Measurements from ENCODE around the gene IFT80. TPM values are rescaled to one million over a fixed set of nuclear protein-coding genes. Genes with fewer than 3 reads are reported as not detected.
"Not testable (repeated sequence)": the region's sequence is repeated elsewhere in the genome, so short reads cannot be mapped to it uniquely, and the experiment has no call there.

Gene IFT80
- polyA plus RNA-seq, 1 donor = 23.0 TPM

DNA sequence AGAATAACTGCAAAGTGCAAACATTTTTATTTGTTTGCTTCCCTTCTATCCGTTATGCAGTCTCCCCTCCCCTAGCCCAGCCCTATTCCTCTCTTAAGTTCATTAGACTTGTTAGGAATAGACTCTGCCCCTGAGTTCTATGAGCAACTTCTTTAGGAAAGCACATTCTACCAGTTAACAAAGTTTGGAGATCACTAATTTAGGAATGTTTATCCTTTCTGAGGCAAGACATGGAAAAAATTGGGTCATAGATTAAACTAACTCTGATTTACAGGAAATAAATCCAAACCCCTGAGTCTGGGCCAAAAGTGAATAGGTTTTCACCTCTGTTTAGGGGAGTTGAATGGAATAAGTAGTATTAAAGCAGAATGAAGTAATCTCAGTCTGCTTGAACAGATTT, 139.4 kb downstream of the IFT80 start:
- no peak for DNase-seq

DNA sequence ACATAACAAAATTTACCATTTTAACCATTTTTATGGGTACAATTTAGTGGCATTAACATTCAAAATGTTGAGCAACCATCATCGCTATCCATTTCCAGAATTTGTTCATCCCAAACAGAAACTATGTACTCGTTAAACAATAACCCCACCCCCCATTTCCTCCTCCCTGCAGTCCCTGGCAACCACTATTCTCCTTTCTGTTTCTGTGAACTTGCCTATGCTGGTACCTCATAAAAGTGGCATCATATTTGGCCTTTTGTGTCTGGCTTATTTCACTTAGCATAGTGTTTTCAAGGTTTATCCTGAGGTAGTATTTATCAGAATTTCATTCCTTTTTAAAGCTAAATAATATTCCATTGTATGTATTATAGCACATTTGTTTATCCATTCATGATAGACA, 141.4 kb downstream of the IFT80 start:
- no peak for DNase-seq

DNA sequence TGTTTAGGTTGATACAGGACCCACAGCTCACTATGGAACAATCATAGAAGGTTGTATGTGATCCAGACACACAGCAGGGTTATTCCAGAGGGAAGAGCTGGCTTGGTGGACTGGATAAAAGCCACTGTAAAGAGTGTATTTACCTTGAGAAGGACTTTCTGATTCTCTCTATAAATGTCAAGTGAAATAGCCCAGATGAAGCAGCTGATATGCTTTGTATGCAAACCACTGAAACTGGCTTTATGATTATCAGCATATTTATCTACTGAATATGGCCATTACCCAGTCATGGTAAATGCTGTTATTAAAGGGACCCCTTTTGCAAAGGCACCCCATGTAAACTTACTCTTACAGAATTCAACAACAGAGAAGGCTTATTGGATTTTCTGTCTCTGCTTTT, 145.7 kb downstream of the IFT80 start:
- no peak for DNase-seq

DNA sequence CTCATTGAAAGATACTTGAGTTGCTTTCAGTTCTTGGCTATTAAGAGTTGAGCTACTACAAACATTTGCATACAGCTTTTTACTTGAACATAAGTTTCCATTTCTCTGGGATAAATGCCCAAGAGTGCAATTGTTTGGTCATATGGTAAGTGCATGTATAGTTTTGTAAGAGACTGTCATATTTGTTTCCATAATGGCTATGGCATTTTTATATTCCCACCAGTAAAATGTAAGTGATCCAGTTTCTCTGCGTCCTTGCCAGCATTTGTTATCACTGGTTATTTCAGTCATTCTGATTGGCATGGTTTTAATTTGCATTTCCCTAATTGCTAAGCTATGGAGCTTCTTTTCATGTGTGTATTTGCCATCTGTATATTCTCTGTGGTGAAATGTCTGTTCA, 151.3 kb downstream of the IFT80 start:
- DNase-seq = no peak

DNA sequence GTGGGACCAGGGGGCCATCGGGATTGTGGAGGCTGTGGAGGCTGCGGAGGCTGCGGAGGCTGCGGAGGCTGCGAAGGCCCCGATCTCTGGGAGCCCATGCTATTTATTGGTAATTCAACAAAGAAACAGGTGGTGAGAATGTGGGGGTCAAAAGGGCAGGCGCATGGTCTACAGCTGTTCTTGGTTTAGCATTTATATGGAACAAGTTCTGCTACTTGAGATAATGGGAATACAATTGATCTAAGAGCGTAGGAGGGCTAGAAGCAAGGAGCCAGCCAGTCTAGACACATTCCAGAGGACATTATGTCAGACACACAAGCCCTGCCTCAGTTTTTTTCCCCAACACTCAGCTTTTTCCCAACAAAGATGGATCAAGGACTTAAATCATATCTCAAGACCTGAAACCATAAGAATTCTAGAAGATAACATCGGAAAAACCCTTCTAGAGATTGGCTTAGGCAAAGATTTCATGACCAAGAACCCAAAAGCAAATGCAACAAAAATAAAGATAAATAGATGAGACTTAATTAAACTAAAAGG, 153.7 kb downstream of the IFT80 start:
- no peak for DNase-seq

DNA sequence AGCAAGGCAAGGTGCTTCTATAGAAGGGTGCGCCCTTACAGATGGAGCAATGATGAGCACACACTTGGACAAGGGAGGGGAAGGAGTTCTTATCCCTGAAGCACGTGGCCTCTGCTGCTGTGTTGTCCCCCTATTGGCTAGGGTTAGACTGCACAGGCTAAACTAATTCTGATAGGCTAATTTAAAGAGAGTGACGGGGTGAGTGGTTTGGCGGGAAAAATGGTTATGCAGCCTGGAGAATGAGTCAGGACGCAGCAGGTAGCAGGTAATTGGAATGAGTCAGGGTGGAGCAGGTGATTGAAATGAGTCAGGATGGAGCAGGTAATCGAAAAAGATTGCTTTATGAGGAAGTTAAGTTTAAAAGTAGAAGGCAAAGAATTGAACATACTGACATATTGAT, 158.3 kb downstream of the IFT80 start:
- not testable (repeated sequence) for DNase-seq

DNA sequence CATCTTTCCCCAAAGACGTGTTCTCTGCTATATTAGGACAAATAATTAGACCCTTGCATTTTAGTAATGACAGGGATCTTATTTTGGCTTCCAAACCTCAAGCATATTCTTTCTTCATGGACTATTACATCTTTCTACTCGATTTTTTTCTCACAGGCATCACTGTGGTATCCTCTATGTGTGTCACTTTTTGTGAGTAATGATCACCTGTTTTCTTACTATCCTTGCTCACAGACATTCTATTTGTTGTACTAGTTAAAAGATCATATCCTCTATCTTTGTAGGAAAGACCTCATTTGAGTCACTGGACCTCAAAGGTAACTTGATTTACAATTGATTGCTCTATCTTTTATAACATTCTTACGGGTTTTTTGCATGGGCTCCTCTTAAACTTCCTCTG, 167.0 kb downstream of the IFT80 start:
- DNase-seq = no peak

DNA sequence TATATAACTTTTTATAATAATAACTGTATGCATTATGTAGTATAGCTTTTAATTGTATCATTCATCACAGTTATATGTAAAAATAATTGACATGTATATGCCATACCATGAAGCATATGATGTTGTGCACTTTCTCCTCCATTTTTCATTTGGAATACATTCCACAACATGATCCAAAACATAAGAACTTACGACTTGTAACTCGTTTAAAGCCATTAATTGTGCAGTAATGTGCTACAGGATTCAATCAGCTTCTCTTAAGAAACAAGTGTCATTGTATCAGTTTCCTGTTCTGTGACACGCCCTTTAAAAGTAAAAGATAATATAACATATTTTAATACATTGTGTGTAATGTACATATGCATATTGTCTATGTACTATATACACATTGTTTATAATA, 171.6 kb downstream of the IFT80 start:
- no peak for DNase-seq

DNA sequence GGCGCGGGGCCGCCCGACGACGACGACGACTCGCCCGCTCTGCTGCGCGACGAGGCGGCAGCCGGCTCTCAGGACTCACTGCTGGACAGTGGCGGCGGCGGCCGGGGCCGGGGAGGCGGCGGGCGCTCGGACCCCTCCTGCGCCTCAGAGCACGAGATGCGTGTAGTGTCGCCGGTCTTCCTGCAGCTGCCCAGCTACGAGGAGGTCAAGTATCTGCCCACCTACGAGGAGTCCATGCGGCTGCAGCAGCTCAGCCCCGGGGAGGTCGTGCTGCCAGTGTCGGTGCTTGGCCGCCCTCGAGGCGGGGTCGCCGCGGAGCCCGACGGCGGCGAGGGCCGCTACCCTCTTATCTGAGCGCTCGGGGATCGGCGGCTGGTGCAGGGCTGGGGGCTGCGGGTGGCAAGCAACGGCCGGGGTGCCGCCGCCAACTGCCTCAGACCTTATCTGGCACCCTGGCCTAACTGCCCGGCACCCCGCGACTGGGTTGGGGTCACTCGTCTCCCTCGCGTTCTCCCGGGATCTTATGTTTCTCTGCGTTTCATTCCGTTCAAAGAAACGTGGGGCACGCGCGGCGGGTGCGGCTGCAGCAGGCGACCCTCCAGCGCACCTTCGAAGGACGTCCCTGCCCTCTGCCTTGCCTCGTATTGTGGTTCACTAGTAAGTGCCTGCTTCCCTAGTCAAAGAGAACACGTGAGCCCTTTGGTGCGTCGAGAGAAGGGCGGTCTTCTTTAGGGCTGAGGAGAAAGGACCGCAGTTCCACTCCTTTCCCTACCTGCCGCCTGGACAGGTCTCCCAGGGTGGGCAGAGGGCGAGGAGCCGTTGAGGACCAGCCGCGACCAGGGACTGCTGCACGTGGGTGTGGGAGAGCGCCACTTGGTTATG, 172.8 kb downstream of the IFT80 start:
- no peak for DNase-seq

DNA sequence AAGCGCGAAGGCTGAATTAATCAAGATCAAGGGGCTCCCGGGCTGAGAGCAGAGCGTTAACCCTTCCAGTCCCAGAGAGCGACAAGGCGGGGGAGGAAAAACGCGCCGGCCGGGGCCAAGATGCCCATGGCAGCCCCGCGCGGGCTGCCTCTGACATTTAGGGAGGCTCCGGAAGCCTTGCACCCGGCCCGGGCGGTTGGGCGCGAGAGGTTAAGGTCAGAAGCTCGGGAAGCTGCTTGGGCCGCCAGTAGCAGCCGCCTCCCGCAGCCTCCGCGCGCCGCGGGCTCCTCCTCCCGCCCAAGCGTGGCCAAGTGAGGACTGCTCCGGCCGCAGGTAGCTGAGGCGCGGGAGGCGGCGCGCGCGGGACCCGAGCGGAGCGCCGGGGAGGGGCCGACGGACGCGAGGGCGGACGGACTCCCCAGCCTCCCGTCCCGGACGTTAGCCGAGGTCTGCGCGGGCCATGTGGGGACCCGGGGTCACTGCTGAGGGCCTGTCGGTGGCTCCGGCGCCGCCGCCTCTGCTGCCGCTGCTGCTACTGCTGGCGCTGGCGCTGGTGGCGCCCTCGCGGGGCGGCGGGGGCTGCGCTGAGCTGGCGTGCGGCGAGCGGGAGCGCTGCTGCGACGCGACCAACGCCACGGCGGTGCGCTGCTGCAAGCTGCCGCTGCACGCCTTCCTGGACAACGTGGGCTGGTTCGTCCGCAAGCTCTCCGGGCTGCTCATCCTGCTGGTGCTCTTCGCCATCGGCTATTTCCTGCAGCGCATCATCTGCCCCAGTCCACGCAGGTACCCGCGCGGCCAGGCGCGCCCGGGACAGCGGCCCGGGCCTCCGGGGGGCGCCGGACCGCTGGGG, 173.6 kb downstream of the IFT80 start, which contains the start of gene C3orf80:
TSS of gene C3orf80 (plus strand) at position 247 of the 850 bp plus-strand sequence. CDS start at position 461, 214 bp downstream.
- DNase-seq = peak; percentile 46

DNA sequence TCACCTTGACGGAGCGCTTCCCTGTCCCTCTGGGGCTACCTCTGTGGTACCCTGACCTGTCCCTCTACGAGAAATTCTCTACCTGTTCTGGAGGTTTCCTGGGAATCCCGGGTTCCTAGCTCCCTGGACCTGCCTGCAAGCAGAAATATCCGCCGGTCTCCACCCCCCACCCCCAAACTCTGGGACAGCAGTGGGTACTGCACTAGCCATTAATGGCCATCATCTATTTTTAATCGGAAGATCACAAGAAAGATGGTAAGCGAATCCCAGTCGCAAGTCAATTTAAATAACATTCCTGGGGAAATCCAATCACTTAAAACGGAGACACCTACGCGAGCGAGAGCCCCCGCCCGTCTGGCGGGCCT, 174.2 kb downstream of the IFT80 start:
- DNase-seq = no peak

DNA sequence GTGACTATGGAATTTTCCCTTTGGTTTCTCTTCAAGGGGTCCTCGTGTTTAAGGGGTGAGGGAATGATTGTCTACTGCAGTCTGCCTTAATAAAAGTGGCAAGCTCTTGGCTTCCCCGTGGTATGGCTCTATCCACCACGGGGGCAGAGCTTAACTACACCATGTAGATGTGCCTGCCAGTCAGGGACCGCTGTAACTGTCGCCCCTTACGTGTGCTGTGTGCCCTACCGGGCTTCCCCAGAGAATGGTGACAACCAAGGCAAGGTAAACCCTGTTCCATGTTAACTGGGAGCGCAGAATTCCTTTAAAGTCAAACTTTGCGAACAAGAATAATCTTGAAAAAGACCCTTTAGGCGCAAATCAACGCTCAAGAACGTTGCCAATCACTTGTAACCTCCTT, 174.8 kb downstream of the IFT80 start:
- DNase-seq = no peak

DNA sequence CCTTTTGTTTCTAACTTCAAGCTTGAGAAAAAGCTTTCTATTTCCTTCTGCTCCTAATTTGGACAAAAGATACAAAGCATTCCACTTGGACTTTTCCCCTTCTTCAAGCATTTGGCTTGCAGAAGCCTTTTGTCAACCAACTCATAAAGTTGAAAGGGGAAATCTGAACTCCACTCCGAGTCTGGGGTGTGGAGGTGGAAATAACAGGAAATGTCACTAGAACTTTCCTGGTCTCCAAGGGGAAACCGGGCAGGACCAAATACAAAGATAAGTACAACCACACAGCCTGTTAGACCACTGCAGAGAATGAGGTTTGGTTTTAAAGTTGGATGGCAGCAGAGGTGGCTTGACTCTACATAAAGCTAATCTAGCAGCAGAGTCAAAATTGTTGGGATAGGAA, 178.0 kb downstream of the IFT80 start:
- no peak for DNase-seq

DNA sequence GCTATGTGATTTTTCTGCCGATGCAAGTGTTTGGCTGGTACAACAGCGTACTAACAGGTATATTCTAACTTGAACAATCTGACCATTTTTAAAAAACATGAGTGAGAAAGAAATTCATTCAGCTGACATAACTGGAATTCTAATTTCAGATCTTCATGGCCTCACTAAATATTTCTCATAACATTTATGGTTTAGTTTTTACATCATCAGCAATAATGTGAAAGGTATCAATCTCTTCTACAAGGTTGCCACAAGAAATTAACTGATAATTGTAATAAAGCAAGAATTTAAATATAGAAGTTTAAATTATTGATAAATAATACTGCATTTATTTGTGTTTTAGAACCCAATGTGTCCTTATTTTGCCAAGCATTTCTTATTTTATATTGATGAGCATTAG, 179.0 kb downstream of the IFT80 start:
- no peak for DNase-seq

DNA sequence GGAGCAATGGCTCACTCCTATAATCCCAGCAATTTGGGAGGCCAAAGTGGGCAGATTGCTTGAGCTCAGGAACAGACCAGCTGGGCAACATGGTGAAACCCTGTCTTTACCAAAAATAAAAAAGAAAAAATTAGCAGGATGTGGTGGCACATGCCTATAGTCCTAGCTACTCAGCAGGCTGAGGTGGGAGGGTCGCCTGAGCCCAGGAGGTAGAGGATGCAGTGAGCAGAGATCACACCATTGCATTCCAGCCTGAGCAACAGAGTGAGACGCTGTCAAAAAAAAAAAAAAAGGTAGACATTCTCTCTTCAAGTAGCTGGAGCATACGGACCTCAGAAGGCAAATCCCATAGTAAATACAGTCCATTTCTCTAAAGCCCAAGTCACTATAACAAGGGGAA, 180.9 kb downstream of the IFT80 start:
- no peak for DNase-seq

DNA sequence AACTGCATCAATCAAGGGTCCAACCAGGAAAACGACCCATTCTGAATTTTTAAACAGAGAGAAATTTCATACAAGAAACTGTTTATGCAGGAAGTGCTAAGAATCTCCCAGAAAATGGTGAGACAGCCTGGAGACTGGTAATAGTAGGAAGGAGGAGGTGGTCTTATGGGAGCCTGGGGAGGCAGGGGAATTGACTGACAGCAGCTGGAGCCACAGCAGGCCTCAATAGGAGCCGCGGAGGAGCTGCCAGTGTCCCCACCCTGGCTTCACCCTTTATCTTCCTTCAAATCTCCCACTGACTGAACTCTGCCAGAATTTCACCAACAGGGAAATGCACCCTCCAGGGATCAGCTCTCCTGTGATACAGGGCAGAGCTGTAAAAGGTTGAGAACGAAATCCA, 181.3 kb downstream of the IFT80 start:
- DNase-seq = no peak

DNA sequence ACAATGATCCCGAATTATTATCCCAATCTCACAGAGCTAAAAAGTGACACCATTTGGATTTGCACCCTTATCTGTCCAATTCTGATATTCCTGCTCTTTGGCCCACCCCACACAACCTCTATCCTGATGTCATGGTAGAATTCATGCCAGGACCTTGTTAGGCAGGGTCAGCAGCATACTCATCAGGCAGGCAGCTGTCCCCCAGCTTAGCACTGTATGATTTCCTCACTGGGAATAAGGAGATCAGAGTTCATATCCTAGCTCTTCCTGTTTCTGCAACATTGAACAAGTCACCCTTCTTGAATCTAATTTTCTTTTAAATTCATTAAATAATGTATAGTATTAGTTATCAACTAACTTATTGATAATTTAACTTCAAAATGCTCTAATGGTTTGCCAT, 185.8 kb downstream of the IFT80 start:
- DNase-seq = no peak

DNA sequence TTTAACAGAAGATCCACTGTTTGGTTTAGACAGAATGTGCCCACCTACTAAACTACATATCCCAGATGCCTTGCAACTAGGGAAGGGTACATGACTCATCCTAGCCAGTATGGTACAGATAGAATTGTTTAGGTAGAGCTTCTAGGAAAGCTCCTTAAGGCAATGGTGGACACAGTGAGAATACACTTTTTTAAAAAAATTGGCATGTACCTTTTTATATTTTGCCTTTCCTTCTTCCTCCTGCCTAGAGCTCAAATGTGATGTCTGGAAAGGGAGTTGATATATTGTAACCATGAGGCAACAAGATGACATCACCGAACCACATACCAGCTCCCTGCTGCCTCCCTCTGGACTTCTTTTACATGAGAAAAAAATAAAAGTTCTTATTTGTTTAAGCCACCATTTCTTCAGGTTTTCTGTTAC, 188.2 kb downstream of the IFT80 start:
- no peak for DNase-seq

DNA sequence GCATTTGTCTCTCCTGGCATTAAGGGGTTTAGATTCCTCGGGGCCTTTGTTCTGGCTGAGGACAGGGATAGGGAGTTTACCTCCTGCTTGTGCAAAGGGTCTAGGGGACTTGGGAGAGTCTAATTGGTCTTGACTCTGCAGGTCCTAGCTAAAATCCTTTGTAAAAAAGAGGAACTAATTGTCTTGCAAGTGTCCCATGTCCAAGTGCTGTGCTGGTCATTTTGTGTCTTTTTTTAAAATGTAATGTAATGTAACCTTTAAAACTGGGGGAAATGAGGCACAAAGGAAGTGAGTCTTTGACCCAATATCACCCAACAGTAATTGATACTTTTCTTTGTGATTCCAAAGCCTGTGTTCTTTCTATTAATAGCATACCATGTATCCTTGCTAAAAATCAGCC, 188.7 kb downstream of the IFT80 start:
- no peak for DNase-seq
